Measurements from ENCODE around the gene ZBTB7C. TPM values are rescaled to one million over a fixed set of nuclear protein-coding genes. Genes with fewer than 3 reads are reported as not detected.

The ZBTB7C gene
- total and polyA plus RNA-seq, 2 of the 8 experiments (the other 6 are each of a cell fraction or from before 2014, with no cell fraction given): 0.15 to 0.45 TPM

DNA sequence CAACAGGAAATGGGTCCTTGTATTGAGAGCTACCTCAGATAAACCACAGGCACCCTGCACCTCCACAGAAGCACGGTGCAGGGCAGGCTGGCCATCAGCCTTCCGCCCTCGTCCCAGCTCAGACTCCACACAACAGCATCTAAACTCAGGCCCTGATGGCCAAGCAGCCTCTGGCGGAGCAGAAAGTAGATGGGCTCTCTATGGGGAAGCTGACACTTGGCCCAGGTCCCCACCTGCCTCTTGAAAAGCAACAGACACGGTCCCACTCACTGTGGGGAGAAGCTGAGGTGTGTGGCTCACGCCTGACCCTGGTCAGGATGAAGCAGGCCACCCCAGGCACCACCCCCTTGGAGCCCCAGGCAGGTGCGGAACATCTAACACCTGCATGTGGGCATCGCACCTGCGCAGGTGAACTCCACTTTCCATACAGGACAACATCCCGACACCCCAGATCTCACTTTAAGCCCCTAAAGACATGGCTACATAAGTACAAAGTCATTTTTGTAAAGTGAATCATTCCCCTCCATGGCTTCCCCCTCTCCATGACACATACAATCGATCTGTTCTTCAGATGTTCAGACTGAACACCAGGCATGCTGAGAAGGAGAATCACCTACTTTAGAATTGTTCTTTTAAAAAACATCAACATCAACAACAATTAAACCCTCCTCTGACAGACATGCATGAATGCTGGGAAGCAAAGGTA is 208.4 kb downstream of the ZBTB7C start:
- Histone ChIP-seq H2AFZ (ENCODE audit: low read length) (no peak overlapping the region), H3K14ac (ENCODE audit: insufficient read length) (no peak overlapping the region), H2BK12ac (ENCODE audit: low read depth, low read length) (no peak overlapping the region), H3K4me3 (ENCODE audit: extremely low read depth in 1 of 4, insufficient read depth in 2 of 4, low read depth in 3 of 4, low read length in 4 of 4) (no peak overlapping the region), H3K23ac (ENCODE audit: insufficient read length) (no peak overlapping the region), H3K79me1 (ENCODE audit: low read depth, low read length) (no peaks in the 10 kb centered on the region), H3K4me1 (replicated peaks in 1 of 4; ENCODE audit: control insufficient read depth in 3 of 4, insufficient read depth in 4 of 4, low read length in 3 of 4) (peaks cover 0 to 3% (median 0%) of the 10 kb centered on the region in 4 experiments; a peak in 1 of 7 replicates), H3K56ac (replicated peaks; ENCODE audit: insufficient read length, low read depth, low read length) (no peak overlapping the region), H2AK5ac (ENCODE audit: low read depth, low read length) (no peak overlapping the region), H2BK5ac (ENCODE audit: low read depth, low read length) (no peak overlapping the region), H3K18ac (ENCODE audit: extremely low read depth, low read length) (no peak overlapping the region), H3K9me3 (ENCODE audit: insufficient read depth in 2 of 2, low read depth in 1 of 2, low read length in 1 of 2) (peaks cover 0 to 3% of the 10 kb centered on the region in 2 experiments; a peak in 1 of 4 replicates), H3K23me2 (ENCODE audit: low read depth, low read length) (peaks cover 2% of the 10 kb centered on the region; the same call in 1 of the 2 replicates), H2BK15ac (ENCODE audit: low read length) (no peak overlapping the region), H3K27me3 (replicated peaks in 1 of 4; ENCODE audit: control insufficient read depth in 3 of 4, extremely low read depth in 1 of 4, insufficient read depth in 3 of 4, low read length in 3 of 4) (no peaks in the 10 kb centered on the region), H4K91ac (replicated peaks; ENCODE audit: insufficient read length, low read length) (no peak overlapping the region), H3K79me2 (ENCODE audit: control insufficient read depth in 1 of 2, insufficient read depth in 2 of 2, low read length in 2 of 2) (no peaks in the 10 kb centered on the region), H3K9ac (replicated peaks in 1 of 4; ENCODE audit: extremely low read depth in 1 of 4, low read depth in 3 of 4, low read length in 3 of 4) (no peak overlapping the region), H4K20me1 (replicated peaks in 1 of 2; ENCODE audit: control insufficient read depth in 1 of 2, insufficient read depth in 2 of 2, low read length in 2 of 2) (no peaks in the 10 kb centered on the region), H4K8ac (ENCODE audit: extremely low read depth, insufficient read depth, low read length) (no peak overlapping the region; the same call in 1 of the 2 replicates), H3K36me3 (ENCODE audit: control insufficient read depth in 2 of 4, insufficient read depth in 4 of 4, low read length in 3 of 4) (no peaks in the 10 kb centered on the region), H3K4ac (replicated peaks; ENCODE audit: insufficient read length, low read depth, low read length) (no peak overlapping the region), H3K4me2 (ENCODE audit: insufficient read depth in 1 of 2, low read depth in 2 of 2, low read length in 2 of 2) (no peak overlapping the region), H2BK20ac (ENCODE audit: low read length) (no peak overlapping the region), H4K5ac (ENCODE audit: insufficient read length, low read depth, low read length) (no peak overlapping the region), H2BK120ac (replicated peaks; ENCODE audit: low read depth, low read length) (no peak overlapping the region), H3K27ac (ENCODE audit: low read depth, low read length) (no peak overlapping the region)
- no peak for DNase-seq (ENCODE audit: low read depth in 1 of 2, low spot score in 2 of 2)
- POLR2A ChIA-PET (ENCODE audit: partially characterized antibody): no interaction called here
- 79% methylated on average over 11 of the region's 11 CpGs; no CpG with 5 or more reads in 1 of the 2 experiments for WGBS, 2 experiments (ENCODE audit: extremely low coverage in 1 of 2, insufficient coverage in 1 of 2, insufficient read length in 1 of 2, insufficient replicate concordance in 2 of 2, low coverage in 1 of 2, low lambda C conversion rate in 2 of 2, missing lambda C conversion rate in 1 of 2)
- CTCF ChIA-PET (ENCODE audit: partially characterized antibody): no interaction called here
- no peak for FAIRE-seq
- TF ChIP-seq SP2 (IDR thresholded peaks at IDR 0.05; ENCODE audit: low read length) (no peak), SIN3A (conservative IDR thresholded peaks at IDR 0.05 in 1 of 2, IDR thresholded peaks at IDR 0.05 in 1 of 2; ENCODE audit: low read depth in 1 of 2, low read length in 2 of 2) (no peak), ASH2L (IDR thresholded peaks at IDR 0.05; ENCODE audit: low read length) (no peak), JUN (IDR thresholded peaks at IDR 0.05; ENCODE audit: low read depth, low read length) (no peak), SIRT6 (IDR thresholded peaks at IDR 0.05; ENCODE audit: low read length) (no peak), NRF1 (IDR thresholded peaks at IDR 0.05; ENCODE audit: low read depth, low read length) (no peak), SIX5 (IDR thresholded peaks at IDR 0.05; ENCODE audit: low read depth, low read length) (no peak), SP4 (IDR thresholded peaks at IDR 0.05; ENCODE audit: low read length) (no peak), CTBP2 (IDR thresholded peaks at IDR 0.05; ENCODE audit: borderline replicate concordance, insufficient read depth, insufficient read length, low read length) (no peak), GTF2F1 (IDR thresholded peaks at IDR 0.05; ENCODE audit: borderline replicate concordance, low read depth, low read length) (no peak), KDM1A (IDR thresholded peaks at IDR 0.05; ENCODE audit: borderline replicate concordance, low read length) (no peak), BACH1 (IDR thresholded peaks at IDR 0.05; ENCODE audit: low read length) (no peak)
- TF ChIP-seq, protein P1, sequence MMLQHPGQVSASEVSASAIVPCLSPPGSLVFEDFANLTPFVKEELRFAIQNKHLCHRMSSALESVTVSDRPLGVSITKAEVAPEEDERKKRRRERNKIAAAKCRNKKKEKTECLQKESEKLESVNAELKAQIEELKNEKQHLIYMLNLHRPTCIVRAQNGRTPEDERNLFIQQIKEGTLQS (IDR thresholded peaks at IDR 0.05; ENCODE audit: insufficient read depth, low read depth, low read length): no peak
